Measurements from ENCODE around the gene EMX1.
A peak's percentile ranks its signal among the peaks of the same experiment; 100 is the strongest.

The EMX1 gene

GRCh38 chr2:72887032-72887739, 30.1 kb upstream of the EMX1 start, which contains the start of gene SPR:
SPR (plus strand) TSS chr2:72887408; CDS start chr2:72887433, 25 bp downstream.
- Histone ChIP-seq H3K27ac (ENCODE audit: low read depth, low read length) (no peak within 1 kb of the TSS), H3K27me3 (ENCODE audit: insufficient read depth, low read length, poor library complexity) (peaks cover 4% of the 10 kb centered on the region), H3K79me1 (ENCODE audit: low read length) (no peaks in the 10 kb centered on the region)

GRCh38 chr2:72887740-72888437, 29.4 kb upstream of the EMX1 start:
- WGBS (ENCODE audit: extremely low coverage, insufficient coverage, low lambda C conversion rate): no CpG with 5 or more reads among the region's 21 CpGs
- Histone ChIP-seq H2BK5ac (ENCODE audit: low read length) (no peak overlapping the region), H3K27ac (ENCODE audit: low read depth, low read length) (no peak overlapping the region), H3K36me3 (ENCODE audit: control insufficient read depth, insufficient read depth, low read length) (no peaks in the 10 kb centered on the region), H3K56ac (ENCODE audit: low read length) (peak overlapping the region; percentile 84), H3K9ac (ENCODE audit: low read length) (peak overlapping the region; percentile 70), H3K4me2 (ENCODE audit: low read length) (peak overlapping the region; percentile 78), H3K4me1 (ENCODE audit: control insufficient read depth, low read depth, low read length) (no peaks in the 10 kb centered on the region), H2AK5ac (ENCODE audit: low read length) (no peak overlapping the region), H2BK120ac (ENCODE audit: low read depth, low read length) (no peak overlapping the region), H3K79me2 (ENCODE audit: control insufficient read depth, insufficient read depth, low read length) (no peaks in the 10 kb centered on the region), H4K8ac (ENCODE audit: low read depth, low read length) (no peak overlapping the region), H3K4ac (ENCODE audit: low read depth, low read length) (no peak overlapping the region), H3K27me3 (ENCODE audit: insufficient read depth, low read length, poor library complexity) (peaks cover 4% of the 10 kb centered on the region), H3K4me3 (ENCODE audit: low read length) (peak overlapping the region; percentile 55), H3K18ac (ENCODE audit: low read length) (peak overlapping the region; percentile 47), H3K79me1 (ENCODE audit: low read length) (no peaks in the 10 kb centered on the region), H4K5ac (ENCODE audit: low read length) (no peak overlapping the region), H3K23ac (ENCODE audit: low read length) (no peak overlapping the region), H2BK15ac (replicated peaks; ENCODE audit: low read depth) (no peak overlapping the region)
- DNase-seq: peak; percentile 95

More at GRCh38 chr2:72887032-72887739, 30.1 kb upstream of the EMX1 start, which contains the start of gene SPR:
- Histone ChIP-seq H3K79me2 (ENCODE audit: control insufficient read depth, insufficient read depth, low read length) (no peaks in the 10 kb centered on the region), H3K56ac (ENCODE audit: low read length) (peak within 1 kb of the TSS; percentile 84), H4K5ac (ENCODE audit: low read length) (no peak within 1 kb of the TSS), H2BK5ac (ENCODE audit: low read length) (no peak within 1 kb of the TSS), H2BK15ac (replicated peaks; ENCODE audit: low read depth) (no peak within 1 kb of the TSS), H3K4ac (ENCODE audit: low read depth, low read length) (no peak within 1 kb of the TSS), H3K18ac (ENCODE audit: low read length) (peak within 1 kb of the TSS; percentile 47), H3K4me1 (ENCODE audit: control insufficient read depth, low read depth, low read length) (no peaks in the 10 kb centered on the region), H3K4me3 (ENCODE audit: low read length) (peak within 1 kb of the TSS; percentile 55), H3K9ac (ENCODE audit: low read length) (peak within 1 kb of the TSS; percentile 70), H4K8ac (ENCODE audit: low read depth, low read length) (no peak within 1 kb of the TSS), H3K23ac (ENCODE audit: low read length) (no peak within 1 kb of the TSS), H3K4me2 (ENCODE audit: low read length) (peak within 1 kb of the TSS; percentile 78), H2AK5ac (ENCODE audit: low read length) (no peak within 1 kb of the TSS), H2BK120ac (ENCODE audit: low read depth, low read length) (no peak within 1 kb of the TSS), H3K36me3 (ENCODE audit: control insufficient read depth, insufficient read depth, low read length) (no peaks in the 10 kb centered on the region)
- no CpG with 5 or more reads among the region's 76 CpGs for WGBS (ENCODE audit: extremely low coverage, insufficient coverage, low lambda C conversion rate)
- DNase-seq: no peak

DNA sequence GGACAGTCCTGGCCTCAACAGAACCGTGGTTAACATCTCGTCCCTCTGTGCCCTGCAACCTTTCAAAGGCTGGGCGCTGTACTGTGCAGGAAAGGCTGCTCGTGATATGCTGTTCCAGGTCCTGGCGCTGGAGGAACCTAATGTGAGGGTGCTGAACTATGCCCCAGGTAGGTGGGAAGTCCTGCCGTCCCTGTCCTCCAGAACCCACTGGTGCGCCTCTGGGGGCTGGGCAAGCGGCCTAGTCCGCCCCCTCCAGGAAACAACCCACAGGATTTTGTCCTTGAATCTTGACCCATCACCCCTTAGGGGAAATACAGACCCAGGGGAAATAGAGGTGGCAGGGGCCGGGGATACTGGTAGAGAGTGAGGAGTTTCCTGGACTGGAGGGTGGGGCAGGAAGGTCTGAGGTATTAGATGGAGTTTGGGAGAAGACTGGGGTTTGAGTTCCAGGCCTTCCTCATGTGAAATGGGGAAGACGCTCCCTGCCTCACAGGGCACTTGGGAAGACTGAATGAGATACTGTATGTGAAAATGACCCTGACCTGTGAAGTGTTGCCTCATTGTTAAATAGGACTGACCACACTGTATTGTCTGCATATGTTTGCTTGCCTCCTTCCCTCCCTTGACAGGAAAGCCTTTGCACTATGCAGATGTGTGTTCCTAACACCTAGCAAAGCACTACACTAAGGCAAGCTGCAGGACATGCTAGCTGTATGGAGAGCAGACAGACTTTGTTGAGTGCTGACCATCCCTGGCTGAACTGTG, 28.7 kb upstream of the EMX1 start:
- Histone ChIP-seq H3K27me3 (ENCODE audit: insufficient read depth, low read length, poor library complexity) (peaks cover 4% of the 10 kb centered on the region), H3K4me3 (ENCODE audit: low read length) (no peak overlapping the region), H4K5ac (ENCODE audit: low read length) (no peak overlapping the region)

GRCh38 chr2:72889991-72890390, 27.3 kb upstream of the EMX1 start:
- no peak overlapping the region for H3K9ac ChIP-seq (ENCODE audit: low read length)
- WGBS (ENCODE audit: extremely low coverage, insufficient coverage, low lambda C conversion rate): no CpG with 5 or more reads among the region's 4 CpGs

More for the DNA sequence above, 28.7 kb upstream of the EMX1 start:
- no peaks in the 10 kb centered on the region for H3K36me3 ChIP-seq (ENCODE audit: control insufficient read depth, insufficient read depth, low read length)
- H3K79me1 ChIP-seq (ENCODE audit: low read length): no peaks in the 10 kb centered on the region
- H4K8ac ChIP-seq (ENCODE audit: low read depth, low read length): no peak overlapping the region
- H3K4me2 ChIP-seq (ENCODE audit: low read length): no peak overlapping the region
- no peak for DNase-seq
- no CpG with 5 or more reads among the region's 11 CpGs for WGBS (ENCODE audit: extremely low coverage, insufficient coverage, low lambda C conversion rate)
- no peaks in the 10 kb centered on the region for H3K79me2 ChIP-seq (ENCODE audit: control insufficient read depth, insufficient read depth, low read length)
- peak overlapping the region; percentile 2 for H3K56ac ChIP-seq (ENCODE audit: low read length)
- no peak overlapping the region for H3K23ac ChIP-seq (ENCODE audit: low read length)
- H2AK5ac ChIP-seq (ENCODE audit: low read length): no peak overlapping the region
- no peak overlapping the region for H2BK120ac ChIP-seq (ENCODE audit: low read depth, low read length)
- H2BK5ac ChIP-seq (ENCODE audit: low read length): no peak overlapping the region
- H3K27ac ChIP-seq (ENCODE audit: low read depth, low read length): no peak overlapping the region
- H3K4me1 ChIP-seq (ENCODE audit: control insufficient read depth, low read depth, low read length): no peaks in the 10 kb centered on the region
- H3K4ac ChIP-seq (ENCODE audit: low read depth, low read length): no peak overlapping the region
- no peak overlapping the region for H3K9ac ChIP-seq (ENCODE audit: low read length)
- H2BK15ac ChIP-seq (replicated peaks; ENCODE audit: low read depth): no peak overlapping the region
- H3K18ac ChIP-seq (ENCODE audit: low read length): no peak overlapping the region

DNA sequence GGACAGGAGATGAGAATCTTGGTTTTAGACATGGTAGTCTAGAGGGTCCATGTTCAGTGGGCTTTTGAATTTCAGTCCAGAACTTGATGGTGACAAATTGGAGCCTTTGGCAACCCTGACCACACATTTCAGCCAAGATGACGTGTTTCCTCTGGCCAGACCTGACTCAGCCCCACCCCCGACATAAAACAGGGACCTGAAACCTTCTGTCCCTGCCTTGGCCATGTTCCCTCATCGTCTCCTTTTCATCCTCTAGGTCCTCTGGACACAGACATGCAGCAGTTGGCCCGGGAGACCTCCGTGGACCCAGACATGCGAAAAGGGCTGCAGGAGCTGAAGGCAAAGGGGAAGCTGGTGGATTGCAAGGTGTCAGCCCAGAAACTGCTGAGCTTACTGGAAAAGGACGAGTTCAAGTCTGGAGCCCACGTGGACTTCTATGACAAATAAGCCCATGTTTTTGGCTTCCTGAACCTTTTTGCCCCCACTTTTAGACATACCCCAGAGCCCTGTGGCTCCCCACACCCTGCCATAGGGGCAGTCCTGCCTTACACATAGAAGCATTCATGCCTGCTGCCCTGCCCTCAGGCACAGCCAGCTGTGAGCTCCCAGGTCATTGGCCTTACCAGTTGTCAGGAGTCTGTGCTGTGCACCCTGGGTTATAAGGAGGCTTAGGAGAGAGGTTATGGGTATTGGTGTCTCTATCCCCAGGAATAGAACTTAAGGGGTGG, 26.1 kb upstream of the EMX1 start:
- H4K8ac ChIP-seq (ENCODE audit: low read depth, low read length): no peak overlapping the region
- H3K9ac ChIP-seq (ENCODE audit: low read length): no peak overlapping the region
- H3K56ac ChIP-seq (ENCODE audit: low read length): no peak overlapping the region
- no peak overlapping the region for H2BK120ac ChIP-seq (ENCODE audit: low read depth, low read length)
- no peak overlapping the region for H3K23ac ChIP-seq (ENCODE audit: low read length)
- no peak overlapping the region for H3K4me3 ChIP-seq (ENCODE audit: low read length)
- H3K18ac ChIP-seq (ENCODE audit: low read length): no peak overlapping the region
- H3K4me2 ChIP-seq (ENCODE audit: low read length): no peak overlapping the region
- H2AK5ac ChIP-seq (ENCODE audit: low read length): no peak overlapping the region
- no peak overlapping the region for H3K27ac ChIP-seq (ENCODE audit: low read depth, low read length)
- H3K36me3 ChIP-seq (ENCODE audit: control insufficient read depth, insufficient read depth, low read length): no peaks in the 10 kb centered on the region
- no peak overlapping the region for H2BK5ac ChIP-seq (ENCODE audit: low read length)
- H4K5ac ChIP-seq (ENCODE audit: low read length): no peak overlapping the region
- DNase-seq: no peak
- WGBS (ENCODE audit: extremely low coverage, insufficient coverage, low lambda C conversion rate): no CpG with 5 or more reads among the region's 8 CpGs
- no peak overlapping the region for H3K4ac ChIP-seq (ENCODE audit: low read depth, low read length)
- H3K27me3 ChIP-seq (ENCODE audit: insufficient read depth, low read length, poor library complexity): no peaks in the 10 kb centered on the region
- H3K4me1 ChIP-seq (ENCODE audit: control insufficient read depth, low read depth, low read length): no peaks in the 10 kb centered on the region
- no peaks in the 10 kb centered on the region for H3K79me2 ChIP-seq (ENCODE audit: control insufficient read depth, insufficient read depth, low read length)
- H2BK15ac ChIP-seq (replicated peaks; ENCODE audit: low read depth): no peak overlapping the region
- no peaks in the 10 kb centered on the region for H3K79me1 ChIP-seq (ENCODE audit: low read length)

More at GRCh38 chr2:72889991-72890390, 27.3 kb upstream of the EMX1 start:
- Histone ChIP-seq H2BK5ac (ENCODE audit: low read length) (no peak overlapping the region), H4K5ac (ENCODE audit: low read length) (no peak overlapping the region), H3K36me3 (ENCODE audit: control insufficient read depth, insufficient read depth, low read length) (no peaks in the 10 kb centered on the region), H3K27me3 (ENCODE audit: insufficient read depth, low read length, poor library complexity) (peaks cover 4% of the 10 kb centered on the region), H3K79me2 (ENCODE audit: control insufficient read depth, insufficient read depth, low read length) (no peaks in the 10 kb centered on the region), H2BK120ac (ENCODE audit: low read depth, low read length) (no peak overlapping the region), H3K79me1 (ENCODE audit: low read length) (no peaks in the 10 kb centered on the region), H2BK15ac (replicated peaks; ENCODE audit: low read depth) (no peak overlapping the region), H3K27ac (ENCODE audit: low read depth, low read length) (no peak overlapping the region), H3K56ac (ENCODE audit: low read length) (no peak overlapping the region), H3K23ac (ENCODE audit: low read length) (no peak overlapping the region), H3K4me1 (ENCODE audit: control insufficient read depth, low read depth, low read length) (no peaks in the 10 kb centered on the region), H3K4ac (ENCODE audit: low read depth, low read length) (no peak overlapping the region), H3K18ac (ENCODE audit: low read length) (no peak overlapping the region), H2AK5ac (ENCODE audit: low read length) (no peak overlapping the region), H4K8ac (ENCODE audit: low read depth, low read length) (no peak overlapping the region), H3K4me3 (ENCODE audit: low read length) (no peak overlapping the region), H3K4me2 (ENCODE audit: low read length) (no peak overlapping the region)
- DNase-seq: no peak

Data from mesendoderm (in vitro differentiated cells).